HCT116 (cell line): Measurements from ENCODE around the gene HSPB7. TPM values are rescaled to one million over a fixed set of nuclear protein-coding genes. Genes with fewer than 3 reads are reported as not detected.

ENCODE experiments used
- ATAC-seq: fragments of 200-7000 bp; cut with Tn5 transposase; 2 replicates; pipeline ENCODE4 v1.9.1; 2020; ENCODE audit warnings: mild to moderate bottlenecking, moderate library complexity
- BruUV-seq: library from RNA; stranded (reverse); fragments of 400-500 nt; replicated peaks from 2 replicates; lab custom pipeline; 2021; lab: Mats Ljungman, UMichigan
- CTCF ChIA-PET: fragments of 300-600 bp; sonication (Branson Sonifier 250); formaldehyde crosslinking; loops from one replicate; lab custom pipeline; 2021; ENCODE audit warnings: antibody characterized with exemption; lab: Charles Lee
- POLR2A ChIA-PET: fragments of 300-600, 350-600 bp; sonication (Branson Sonifier 250); formaldehyde crosslinking; loops from one replicate; lab custom pipeline; 2021; ENCODE audit warnings: antibody characterized with exemption; lab: Charles Lee
- RAD21 ChIA-PET, 2 experiments: fragments of 300-600 bp; sonication (Branson Sonifier 250); formaldehyde crosslinking; loops; one replicate each; lab custom pipeline; 2023; ENCODE audit warnings: low total read pairs in 2 of 2; ENCODE audit not compliant: uncharacterized antibody in 2 of 2, unreplicated experiment in 2 of 2, low non-redundant PET in 1 of 2; lab: Charles Lee
- DNase-seq: peaks from one replicate; pipeline ENCODE4 v3.0.0-alpha.2; 2010; ENCODE audit warnings: low read depth, low spot score
- H2AFZ ChIP-seq: fragments of 200-600 bp; shearing (Covaris generic), sonication (generic); 2 replicates; pipeline ENCODE4 v1.6.1; 2017; ENCODE audit warnings: low read depth, mixed run types, mixed read lengths, antibody characterized with exemption, low read length; ENCODE audit not compliant: poor library complexity, severe bottlenecking
- H3K27ac ChIP-seq: 2 replicates; pipeline ENCODE4 v1.5.1; 2012; ENCODE audit warnings: low read depth, low read length
- H3K27me3 ChIP-seq: fragments of 200-600 bp; sonication (generic); 2 replicates; pipeline ENCODE4 v1.6.1; 2016; ENCODE audit warnings: mixed run types, low read length, mixed read lengths; ENCODE audit not compliant: insufficient read depth
- H3K36me3 ChIP-seq, 2 experiments: fragments of 200-500 bp in 1 of 2; fragments of 200-600 bp in 1 of 2; sonication (Bioruptor generic) in 1 of 2; sonication (generic) in 1 of 2; 2 replicates each; pipeline versions ENCODE4 v1.5.1 to v1.6.1; 2014 to 2016; ENCODE audit warnings: low read length in 2 of 2, inconsistent platforms in 1 of 2, mixed read lengths in 1 of 2, mixed run types in 1 of 2; ENCODE audit not compliant: insufficient read depth in 2 of 2, control insufficient read depth in 1 of 2
- H3K4me1 ChIP-seq, 2 experiments: fragments of 200-600 bp in 1 of 2; sonication (generic) in 1 of 2; 2 replicates each; pipeline versions ENCODE4 v1.5.1 to v1.6.1; 2012 to 2017; ENCODE audit warnings: low read length in 2 of 2, inconsistent platforms in 1 of 2, mild to moderate bottlenecking in 1 of 2, mixed read lengths in 1 of 2, mixed run types in 1 of 2, moderate library complexity in 1 of 2; ENCODE audit not compliant: insufficient read depth in 2 of 2, control insufficient read depth in 1 of 2
- H3K4me2 ChIP-seq: fragments of 200-600 bp; sonication (generic); 2 replicates; pipeline ENCODE4 v1.6.1; 2017; ENCODE audit warnings: mixed run types, low read length, mixed read lengths
- H3K4me3 ChIP-seq, 2 experiments: fragments of 200-600 bp in 1 of 2; sonication (generic) in 1 of 2; replicated peaks in 1 of 2; 2 replicates each; pipeline ENCODE4 v1.5.1; 2011 to 2016; ENCODE audit warnings: low read length in 2 of 2, control low read depth in 1 of 2, low read depth in 1 of 2, mild to moderate bottlenecking in 1 of 2, mixed read lengths in 1 of 2, mixed run types in 1 of 2
- H3K79me2 ChIP-seq: fragments of 200-600 bp; sonication (generic); 2 replicates; pipeline ENCODE4 v1.6.1; 2017; ENCODE audit warnings: mild to moderate bottlenecking, mixed run types, low read length, moderate library complexity, mixed read lengths; ENCODE audit not compliant: insufficient read depth
- H3K9ac ChIP-seq: fragments of 200-600 bp; sonication (generic); 2 replicates; pipeline ENCODE4 v1.6.1; 2016; ENCODE audit warnings: low read length, mixed read lengths
- H3K9me2 ChIP-seq: fragments of 200-600 bp; sonication (generic), shearing (Covaris generic); 2 replicates; pipeline ENCODE4 v1.6.1; 2017; ENCODE audit warnings: mixed run types, mild to moderate bottlenecking, moderate library complexity; ENCODE audit not compliant: insufficient read depth
- H3K9me3 ChIP-seq, 2 experiments: fragments of 200-500 bp in 1 of 2; fragments of 200-600 bp in 1 of 2; sonication (Bioruptor generic) in 1 of 2; sonication (generic) in 1 of 2; 2 replicates each; pipeline ENCODE4 v1.6.1; 2014 to 2017; ENCODE audit warnings: low read length in 2 of 2, mixed read lengths in 2 of 2, inconsistent platforms in 1 of 2, low read depth in 1 of 2, mild to moderate bottlenecking in 1 of 2, mixed run types in 1 of 2, moderate library complexity in 1 of 2; ENCODE audit not compliant: control insufficient read depth in 1 of 2, insufficient read depth in 1 of 2
- H4K20me1 ChIP-seq: fragments of 200-600 bp; sonication (generic), shearing (Covaris generic); 2 replicates; pipeline ENCODE4 v1.6.1; 2017; ENCODE audit warnings: mixed run types, mild to moderate bottlenecking, moderate library complexity; ENCODE audit not compliant: insufficient read depth
- CEBPB ChIP-seq: IDR thresholded peaks from 2 replicates; pipeline ENCODE4 v1.6.1; 2012; ENCODE audit warnings: low read depth
- CTCF ChIP-seq, 3 experiments: fragments of 200-600 bp in 1 of 3; sonication (generic) in 1 of 3; IDR thresholded peaks in 2 of 3; conservative IDR thresholded peaks in 1 of 3; 2 replicates each; pipeline ENCODE4 v1.5.1; 2012 to 2017; ENCODE audit warnings: low read depth in 2 of 3, low read length in 2 of 3, antibody characterized with exemption in 1 of 3, borderline replicate concordance in 1 of 3, control low read depth in 1 of 3, mild to moderate bottlenecking in 1 of 3, mixed read lengths in 1 of 3, mixed run types in 1 of 3, moderate library complexity in 1 of 3; ENCODE audit not compliant: insufficient read depth in 1 of 3
- ELF1 ChIP-seq: IDR thresholded peaks from 2 replicates; pipeline ENCODE4 v1.6.1; 2012; ENCODE audit warnings: low read depth, borderline replicate concordance
- FOSL1 ChIP-seq: IDR thresholded peaks from 2 replicates; pipeline ENCODE4 v1.6.1; 2012; ENCODE audit warnings: low read depth
- MAX ChIP-seq: IDR thresholded peaks from 2 replicates; pipeline ENCODE4 v1.6.1; 2012
- POLR2A ChIP-seq: IDR thresholded peaks from 2 replicates; pipeline ENCODE4 v1.7.0; 2011; ENCODE audit warnings: borderline replicate concordance; ENCODE audit not compliant: insufficient read depth, insufficient read length; ENCODE audit errors: extremely low read depth
- RAD21 ChIP-seq: IDR thresholded peaks from 2 replicates; pipeline ENCODE4 v1.6.1; 2012; ENCODE audit warnings: low read depth, mild to moderate bottlenecking
- REST ChIP-seq: IDR thresholded peaks from 2 replicates; pipeline ENCODE4 v1.6.1; 2012; ENCODE audit warnings: low read depth
- SIN3A ChIP-seq: IDR thresholded peaks from 2 replicates; pipeline ENCODE4 v1.6.1; 2012; ENCODE audit warnings: low read depth
- SRF ChIP-seq: IDR thresholded peaks from 2 replicates; pipeline ENCODE4 v1.6.1; 2012; ENCODE audit warnings: low read depth
- TCF7L2 ChIP-seq: IDR thresholded peaks from 2 replicates; pipeline ENCODE4 v1.7.0; 2011; ENCODE audit warnings: borderline replicate concordance, inconsistent platforms; ENCODE audit not compliant: insufficient read depth, insufficient read length; ENCODE audit errors: extremely low read depth
- ZFX ChIP-seq: fragments of 450-650 bp; IDR thresholded peaks from 2 replicates; pipeline ENCODE4 v1.6.1; 2017
- intact Hi-C: fragments of 100-400 bp; cut with micrococcal nuclease; formaldehyde crosslinking; loops from 2 replicates; pipeline ENCODE4 v1.10.0; 2022
- total RNA-seq: library from RNA; stranded (reverse); gene quantifications from one replicate; pipeline ENCODE4 v1.2.1, GENCODE V29; 2021; ENCODE audit not compliant: unreplicated experiment
- TF ChIP-seq, protein P1 (sequence below): IDR thresholded peaks from 2 replicates; pipeline ENCODE4 v1.6.1; 2011; ENCODE audit warnings: mild to moderate bottlenecking, low read length, moderate library complexity; ENCODE audit not compliant: insufficient replicate concordance; ENCODE audit errors: extremely low read depth
- TF ChIP-seq, protein P2 (sequence below): IDR thresholded peaks from 2 replicates; pipeline ENCODE4 v1.6.1; 2012

The HSPB7 gene
- total RNA-seq, 1 experiment from 2014 or later: 0.27 TPM

DNA sequence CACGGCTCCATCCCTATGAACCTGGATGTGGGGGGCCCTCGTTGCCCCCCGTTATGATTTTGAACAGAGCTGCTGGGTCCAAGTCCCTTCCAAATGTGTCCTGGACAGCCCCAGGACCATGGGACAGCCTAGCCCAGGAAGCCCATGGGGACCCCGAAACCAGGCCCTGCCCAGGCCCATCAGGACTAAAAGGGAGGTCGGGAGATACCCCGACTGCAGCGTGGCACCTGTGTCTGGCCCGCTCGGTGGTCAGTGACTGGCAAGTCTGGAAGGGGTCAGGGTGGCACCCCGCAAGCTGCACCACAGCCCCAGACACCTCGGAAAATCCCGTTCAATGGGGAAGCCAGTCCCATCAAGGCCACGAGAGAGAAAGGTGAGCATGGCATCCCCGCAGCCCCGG is 24.2 kb downstream of the HSPB7 start:
- Histone ChIP-seq H3K4me1 (no peaks in the 10 kb centered on the region), H3K9ac (no peak overlapping the region), H3K9me3 (no peaks in the 10 kb centered on the region), H3K4me3 (no peak overlapping the region), H2AFZ (no peak overlapping the region), H3K27me3 (no peaks in the 10 kb centered on the region), H4K20me1 (no peaks in the 10 kb centered on the region), H3K36me3 (no peaks in the 10 kb centered on the region), H3K4me2 (no peak overlapping the region), H3K9me2 (no peaks in the 10 kb centered on the region), H3K79me2 (no peaks in the 10 kb centered on the region), H3K27ac (no peak overlapping the region; the same call in 1 of the 2 replicates)
- ChIA-PET RAD21 (no interaction called here), CTCF (interaction anchor here (0.9 to 1.8 kb wide), 3 partner anchors 9 to 190 kb away, joined by 3 to 7 read pairs (median 3); no protein-coding TSS in a partner anchor), POLR2A (no interaction called here)
- TF ChIP-seq MAX (no peak), CEBPB (no peak), REST (no peak), ELF1 (no peak), SIN3A (no peak), RAD21 (no peak), CTCF (IDR thresholded peaks at IDR 0.05 in 2 of 3, conservative IDR thresholded peaks at IDR 0.05 in 1 of 3; ENCODE audit: borderline replicate concordance in 1 of 3, insufficient read depth in 1 of 3, low read depth in 2 of 3, low read length in 2 of 3) (no peak), POLR2A (no peak), TCF7L2 (no peak), SRF (no peak), FOSL1 (no peak), ZFX (no peak)
- TF ChIP-seq, protein P1, sequence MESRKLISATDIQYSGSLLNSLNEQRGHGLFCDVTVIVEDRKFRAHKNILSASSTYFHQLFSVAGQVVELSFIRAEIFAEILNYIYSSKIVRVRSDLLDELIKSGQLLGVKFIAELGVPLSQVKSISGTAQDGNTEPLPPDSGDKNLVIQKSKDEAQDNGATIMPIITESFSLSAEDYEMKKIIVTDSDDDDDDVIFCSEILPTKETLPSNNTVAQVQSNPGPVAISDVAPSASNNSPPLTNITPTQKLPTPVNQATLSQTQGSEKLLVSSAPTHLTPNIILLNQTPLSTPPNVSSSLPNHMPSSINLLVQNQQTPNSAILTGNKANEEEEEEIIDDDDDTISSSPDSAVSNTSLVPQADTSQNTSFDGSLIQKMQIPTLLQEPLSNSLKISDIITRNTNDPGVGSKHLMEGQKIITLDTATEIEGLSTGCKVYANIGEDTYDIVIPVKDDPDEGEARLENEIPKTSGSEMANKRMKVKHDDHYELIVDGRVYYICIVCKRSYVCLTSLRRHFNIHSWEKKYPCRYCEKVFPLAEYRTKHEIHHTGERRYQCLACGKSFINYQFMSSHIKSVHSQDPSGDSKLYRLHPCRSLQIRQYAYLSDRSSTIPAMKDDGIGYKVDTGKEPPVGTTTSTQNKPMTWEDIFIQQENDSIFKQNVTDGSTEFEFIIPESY: no peak
- TF ChIP-seq, protein P2, sequence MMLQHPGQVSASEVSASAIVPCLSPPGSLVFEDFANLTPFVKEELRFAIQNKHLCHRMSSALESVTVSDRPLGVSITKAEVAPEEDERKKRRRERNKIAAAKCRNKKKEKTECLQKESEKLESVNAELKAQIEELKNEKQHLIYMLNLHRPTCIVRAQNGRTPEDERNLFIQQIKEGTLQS: no peak
- no peak for ATAC-seq
- intact Hi-C loops: loop anchor here (1.0 to 5.0 kb wide), 4 partner anchors 178 to 401 kb away; no protein-coding TSS in a partner anchor
- DNase-seq: no peak
- no TSS peak for BruUV-seq
